Spinal cord (tissue), 10 donors: ENCODE data around the gene ZNF695. TPM values are rescaled to one million over a fixed set of nuclear protein-coding genes. Genes with fewer than 3 reads are reported as not detected.
"Not testable (repeated sequence)": the region's sequence is repeated elsewhere in the genome, so short reads cannot be mapped to it uniquely, and the experiment has no call there.

Experiments used
- DNase-seq, 6 donors: peaks; one replicate each; pipeline versions ENCODE4 v3.0.0 to v3.0.0-alpha.2; 2013 to 2015; ENCODE audit warnings: low spot score in 6 of 6, low read depth in 4 of 6
- H3K27ac ChIP-seq: one replicate; pipeline ENCODE4 v1.5.1; 2013; ENCODE audit warnings: low read depth, low read length, control low read depth
- H3K27me3 ChIP-seq: one replicate; pipeline ENCODE4 v1.6.1; 2013; ENCODE audit warnings: low read length; ENCODE audit not compliant: control insufficient read depth, insufficient read depth
- H3K36me3 ChIP-seq: one replicate; pipeline ENCODE4 v1.6.1; 2013; ENCODE audit warnings: low read length; ENCODE audit not compliant: control insufficient read depth, insufficient read depth
- H3K4me1 ChIP-seq: one replicate; pipeline ENCODE4 v1.6.1; 2013; ENCODE audit warnings: low read length; ENCODE audit not compliant: control insufficient read depth, insufficient read depth
- H3K4me3 ChIP-seq: one replicate; pipeline ENCODE4 v1.5.1; 2013; ENCODE audit warnings: low read depth, low read length, control low read depth
- H3K9me3 ChIP-seq: one replicate; pipeline ENCODE4 v1.6.1; 2013; ENCODE audit warnings: low read length; ENCODE audit not compliant: control insufficient read depth, insufficient read depth
- WGBS: methylation state at CpG from one replicate; pipeline ENCODE4 v1.1.5; 2013; ENCODE audit warnings: missing lambda C conversion rate; ENCODE audit not compliant: insufficient coverage; 5-methylcytosine and 5-hydroxymethylcytosine counted together
- polyA plus RNA-seq, 2 donors: library from polyadenylated mRNA; unstranded; fragments of 120-200 nt; gene quantifications; one replicate each; pipeline ENCODE4 v1.2.1, GENCODE V29; 2013; ENCODE audit not compliant: insufficient read length in 2 of 2
- total RNA-seq, 2 donors: library from RNA; depleted of rRNA in 1 of 2; stranded (reverse); fragments of 120-200 nt in 1 of 2; fragments of >200 nt in 1 of 2; gene quantifications; one replicate each; pipeline versions ENCODE4 v1.2.3 to v1.2.4, GENCODE V29; 2013 to 2014
- donor health status: healthy.

The ZNF695 gene
- total and polyA plus RNA-seq, 4 donors = 2.6 to 3.9 (median 3.6) TPM

DNA sequence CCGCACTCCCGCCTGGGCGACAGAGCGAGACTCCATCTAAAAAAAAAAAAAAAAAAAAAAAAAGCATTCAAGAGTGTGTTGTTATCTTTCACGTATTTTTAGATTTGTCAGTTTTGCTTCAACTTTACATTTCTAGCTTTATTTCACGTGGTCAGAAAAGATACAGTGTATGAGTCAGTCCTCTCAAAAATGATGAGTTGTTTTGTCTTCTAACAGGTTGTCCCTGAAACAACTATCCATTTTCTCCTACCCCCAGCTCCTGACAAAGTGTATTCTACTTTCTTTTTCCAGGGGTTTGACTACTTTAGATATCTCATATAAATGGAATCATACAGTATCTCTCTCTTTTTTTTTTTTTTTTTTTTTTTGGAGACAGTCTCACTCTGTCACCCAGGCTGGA lies 5.5 kb upstream of the ZNF695 start:
- Histone ChIP-seq H3K27ac (no peak overlapping the region), H3K36me3 (no peaks in the 10 kb centered on the region), H3K4me1 (peaks cover under 1% of the 10 kb centered on the region), H3K9me3 (no peaks in the 10 kb centered on the region), H3K4me3 (no peak overlapping the region), H3K27me3 (no peaks in the 10 kb centered on the region)
- DNase-seq = no peak
- WGBS = no CpG with 5 or more reads among the region's 6 CpGs

GRCh38 chr1:247008406-247008799 lies 546 bp upstream of the ZNF695 start:
- 87% methylated on average over 3 of the region's 13 CpGs for WGBS
- H3K9me3 ChIP-seq = peaks cover 2% of the 10 kb centered on the region
- peak overlapping the region; percentile 66 for H3K4me3 ChIP-seq
- peaks cover 4% of the 10 kb centered on the region for H3K4me1 ChIP-seq
- no peaks in the 10 kb centered on the region for H3K36me3 ChIP-seq
- no peak for DNase-seq
- no peak overlapping the region for H3K27ac ChIP-seq
- no peaks in the 10 kb centered on the region for H3K27me3 ChIP-seq

GRCh38 chr1:247004081-247004480 lies 3.8 kb downstream of the ZNF695 start:
- not testable (repeated sequence) for H3K27me3 ChIP-seq, H3K4me1 ChIP-seq, H3K4me3 ChIP-seq, H3K9me3 ChIP-seq, DNase-seq, H3K27ac ChIP-seq, H3K36me3 ChIP-seq
- WGBS = 100% methylated on average over 3 of the region's 6 CpGs

- Histone ChIP-seq H3K4me1 (no peaks in the 10 kb centered on the region), H3K4me3 (no peak overlapping the region), H3K27ac (no peak overlapping the region), H3K36me3 (peaks cover 3% of the 10 kb centered on the region), H3K9me3 (peaks cover 34% of the 10 kb centered on the region), H3K27me3 (no peaks in the 10 kb centered on the region)
- no peak for DNase-seq
- 94% methylated on average over 1 of the region's 2 CpGs for WGBS
These were observed 18.0 kb downstream of the ZNF695 start for GRCh38 chr1:246989901-246990300.

DNA sequence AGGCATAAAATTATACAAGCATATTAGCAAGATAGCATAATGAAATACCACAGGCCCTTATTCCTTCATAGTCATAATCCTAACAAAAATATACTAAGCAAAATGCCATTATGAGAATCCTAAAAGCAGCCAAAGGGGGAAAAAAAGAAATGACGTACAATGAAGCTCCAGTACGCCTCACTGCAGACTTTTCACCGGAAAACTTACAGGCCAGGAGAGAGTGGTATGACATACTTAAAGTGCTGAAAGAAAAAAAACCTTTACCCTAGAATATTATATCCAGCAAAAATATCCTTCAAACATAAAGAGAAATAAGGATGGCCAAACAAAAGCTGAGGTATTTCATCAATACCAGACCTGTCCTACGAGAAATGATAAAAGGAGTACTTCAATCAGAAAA lies 19.5 kb downstream of the ZNF695 start:
- DNase-seq = no peak
- WGBS = no CpG with 5 or more reads among the region's 4 CpGs
- H3K27me3 ChIP-seq = no peaks in the 10 kb centered on the region
- H3K9me3 ChIP-seq = peaks cover 33% of the 10 kb centered on the region
- no peaks in the 10 kb centered on the region for H3K4me1 ChIP-seq
- no peak overlapping the region for H3K4me3 ChIP-seq
- H3K27ac ChIP-seq = no peak overlapping the region
- H3K36me3 ChIP-seq = peaks cover 3% of the 10 kb centered on the region

- no peaks in the 10 kb centered on the region for H3K27me3 ChIP-seq
- no peaks in the 10 kb centered on the region for H3K4me1 ChIP-seq
- DNase-seq = no peak
- no CpG with 5 or more reads among the region's 1 CpG for WGBS
- H3K27ac ChIP-seq = no peak overlapping the region
- peaks cover 3% of the 10 kb centered on the region for H3K36me3 ChIP-seq
- H3K9me3 ChIP-seq = peaks cover 33% of the 10 kb centered on the region
- no peak overlapping the region for H3K4me3 ChIP-seq
These were observed 20.7 kb downstream of the ZNF695 start for GRCh38 chr1:246987083-246987690.

DNA sequence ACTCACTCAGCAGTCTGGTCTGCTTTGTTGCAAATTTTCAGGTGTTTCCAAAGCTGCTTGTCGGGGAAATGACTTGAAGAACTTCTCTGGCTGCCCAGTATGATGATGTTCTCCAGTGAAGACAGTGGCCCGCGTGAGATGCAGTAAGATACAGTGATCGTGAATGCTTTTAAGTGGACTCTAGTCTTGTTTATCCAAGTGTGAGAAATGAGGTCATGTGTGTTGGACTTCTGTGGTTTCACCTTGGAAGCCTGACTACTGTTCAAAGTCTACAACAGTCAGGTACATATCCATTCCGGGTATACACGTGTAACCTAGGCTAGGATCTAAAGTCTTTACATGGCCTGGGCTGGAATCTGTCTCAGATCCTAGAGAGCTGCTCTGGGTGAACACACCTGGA lies 29.1 kb downstream of the ZNF695 start:
- Histone ChIP-seq H3K4me1 (no peaks in the 10 kb centered on the region), H3K36me3 (peaks cover 2% of the 10 kb centered on the region), H3K27ac (no peak overlapping the region), H3K4me3 (no peak overlapping the region), H3K9me3 (peaks cover 2% of the 10 kb centered on the region), H3K27me3 (no peaks in the 10 kb centered on the region)
- WGBS = 100% methylated on average over 3 of the region's 6 CpGs
- no peak for DNase-seq

DNA sequence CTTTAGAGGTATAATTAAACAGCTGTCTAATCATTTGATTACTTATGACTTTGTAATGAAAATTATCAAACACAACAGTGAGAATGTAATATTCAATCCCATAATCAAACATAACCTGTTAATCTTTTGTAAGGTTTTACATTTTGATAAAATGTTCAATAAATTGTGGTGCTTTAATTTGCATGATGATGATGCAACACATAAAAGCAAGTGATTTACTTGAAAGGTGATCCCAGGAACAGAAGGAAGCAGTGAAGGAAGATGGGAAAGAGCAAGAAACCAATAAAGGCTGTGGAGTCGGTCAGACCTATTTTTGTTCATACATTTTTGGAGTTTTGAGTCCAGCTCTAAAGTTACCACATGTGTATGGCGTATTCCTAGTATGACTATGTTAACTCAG lies 29.6 kb downstream of the ZNF695 start:
- H3K27me3 ChIP-seq = no peaks in the 10 kb centered on the region
- DNase-seq = no peak
- no CpG with 5 or more reads among the region's 2 CpGs for WGBS
- no peak overlapping the region for H3K4me3 ChIP-seq
- H3K9me3 ChIP-seq = peaks cover 2% of the 10 kb centered on the region
- peaks cover 2% of the 10 kb centered on the region for H3K36me3 ChIP-seq
- H3K4me1 ChIP-seq = no peaks in the 10 kb centered on the region
- H3K27ac ChIP-seq = no peak overlapping the region

GRCh38 chr1:246971969-246972368 lies 35.9 kb downstream of the ZNF695 start:
- DNase-seq = no peak
- H3K27ac ChIP-seq = no peak overlapping the region
- no peaks in the 10 kb centered on the region for H3K27me3 ChIP-seq
- no peaks in the 10 kb centered on the region for H3K36me3 ChIP-seq
- WGBS = 98% methylated on average over 7 of the region's 7 CpGs
- no peaks in the 10 kb centered on the region for H3K4me1 ChIP-seq
- no peak overlapping the region for H3K4me3 ChIP-seq
- H3K9me3 ChIP-seq = peaks cover 11% of the 10 kb centered on the region

DNA sequence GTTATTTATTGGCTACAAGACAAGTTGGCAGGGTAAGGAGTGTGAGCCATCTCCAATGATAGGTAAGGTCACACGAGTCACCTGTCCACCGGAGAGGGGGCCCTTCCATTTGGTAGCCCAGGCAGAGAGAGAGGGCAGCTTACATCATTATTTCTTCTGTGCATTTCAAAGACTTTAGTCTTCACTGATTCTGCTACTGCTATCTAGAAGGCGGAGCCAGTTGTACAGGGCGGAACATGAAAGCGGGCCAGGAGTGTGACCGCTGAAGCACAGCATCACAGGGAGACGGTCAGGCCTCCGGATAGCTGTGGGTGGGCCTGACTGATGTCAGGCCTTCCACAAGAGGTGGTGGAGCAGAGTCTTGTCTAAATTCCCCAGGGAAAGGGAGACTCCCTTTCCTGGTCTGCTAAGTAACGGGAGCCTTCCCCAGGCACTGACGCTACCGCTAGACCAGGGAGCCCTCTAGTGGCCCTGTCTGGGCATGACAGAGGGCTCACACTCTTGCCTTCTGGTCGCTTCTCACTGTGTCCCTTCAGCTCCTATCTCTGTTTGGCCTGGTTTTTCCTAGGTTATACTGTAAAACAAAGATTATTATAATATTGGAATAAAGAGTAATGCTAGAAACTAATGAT lies 36.7 kb downstream of the ZNF695 start:
- peak in 1 of 6 donors; percentile 2 for DNase-seq
- WGBS = 94% methylated on average over 10 of the region's 12 CpGs
- no peak overlapping the region for H3K4me3 ChIP-seq

More for the DNA sequence above, 36.7 kb downstream of the ZNF695 start:
- no peaks in the 10 kb centered on the region for H3K4me1 ChIP-seq
- peaks cover 11% of the 10 kb centered on the region for H3K9me3 ChIP-seq
- H3K36me3 ChIP-seq = no peaks in the 10 kb centered on the region
- H3K27ac ChIP-seq = no peak overlapping the region
- H3K27me3 ChIP-seq = no peaks in the 10 kb centered on the region
